GM04503 (cell line): ENCODE results near the gene PABPC1L.

Source experiments
- DNase-seq: peaks from one replicate; pipeline ENCODE4 v3.0.0-alpha.2; 2012; ENCODE audit warnings: low read depth

PABPC1L gene

GRCh38 chr20:44900231-44900854 is 9.5 kb upstream of the PABPC1L start:
- DNase-seq, result no peak

GRCh38 chr20:44901974-44902373 is 7.9 kb upstream of the PABPC1L start:
- no peak for DNase-seq

- DNase-seq, result no peak
Measured at GRCh38 chr20:44904377-44904776, 5.5 kb upstream of the PABPC1L start.

GRCh38 chr20:44908987-44909871 is 631 bp upstream of the PABPC1L start:
- no peak for DNase-seq

GRCh38 chr20:44910690-44911262 is 916 bp downstream of the PABPC1L start:
- no peak for DNase-seq

GRCh38 chr20:44911264-44911921 is 1.5 kb downstream of the PABPC1L start:
- DNase-seq, result no peak

- DNase-seq, result no peak
Measured at GRCh38 chr20:44912189-44912588, 2.3 kb downstream of the PABPC1L start.

- no peak for DNase-seq
Measured at GRCh38 chr20:44914924-44915323, 5.1 kb downstream of the PABPC1L start.

GRCh38 chr20:44916586-44916985 is 6.7 kb downstream of the PABPC1L start:
- DNase-seq, result no peak

- no peak for DNase-seq
Measured at GRCh38 chr20:44917399-44917798, 7.5 kb downstream of the PABPC1L start.

GRCh38 chr20:44918342-44918741 is 8.5 kb downstream of the PABPC1L start:
- no peak for DNase-seq

- no peak for DNase-seq
Measured at GRCh38 chr20:44918761-44919160, 8.9 kb downstream of the PABPC1L start.

- no peak for DNase-seq
Measured at GRCh38 chr20:44921447-44921846, 11.6 kb downstream of the PABPC1L start.

GRCh38 chr20:44924541-44924940 is 14.7 kb downstream of the PABPC1L start:
- no peak for DNase-seq

- DNase-seq, result no peak
Measured at GRCh38 chr20:44928595-44928994, 18.7 kb downstream of the PABPC1L start.

GRCh38 chr20:44930517-44931168 is 20.8 kb downstream of the PABPC1L start:
- no peak for DNase-seq

GRCh38 chr20:44931911-44932310 is 22.1 kb downstream of the PABPC1L start:
- no peak for DNase-seq

- no peak for DNase-seq
Measured at GRCh38 chr20:44932916-44933315, 23.1 kb downstream of the PABPC1L start.

GRCh38 chr20:44936510-44936909 is 26.6 kb downstream of the PABPC1L start:
- DNase-seq, result no peak

GRCh38 chr20:44938637-44939036 is 28.8 kb downstream of the PABPC1L start:
- DNase-seq, result no peak

- DNase-seq, result no peak
Measured at GRCh38 chr20:44941120-44941691, 31.3 kb downstream of the PABPC1L start.
